GM19351 (cell line): ENCODE measurements around the gene CKMT1A.
A peak's percentile ranks its signal among the peaks of the same experiment; 100 is the strongest.
"Not testable (repeated sequence)": the region's sequence is repeated elsewhere in the genome, so short reads cannot be mapped to it uniquely, and the experiment has no call there.

Experiments
- ATAC-seq: cut with Tn5 transposase; IDR thresholded peaks from one replicate; pipeline ENCODE4 v1.9.1; 2021; ENCODE audit warnings: mild to moderate bottlenecking, moderate library complexity; ENCODE audit not compliant: unreplicated experiment

The CKMT1A gene

GRCh38 chr15:43693148-43694022, at the start of gene CKMT1A:
TSS of gene CKMT1A (plus strand) at chr15:43693859. CDS start at chr15:43694051, 192 bp downstream.
- ATAC-seq = not testable (repeated sequence)

GRCh38 chr15:43648649-43649429, 44.8 kb upstream of the CKMT1A start, which contains the start of gene CATSPER2:
TSS of gene CATSPER2 (minus strand) at chr15:43648844. CDS start at chr15:43648061, 783 bp downstream.
- no peak for ATAC-seq

- not testable (repeated sequence) for ATAC-seq
Measured at GRCh38 chr15:43649430-43649926, 44.2 kb upstream of the CKMT1A start.

- not testable (repeated sequence) for ATAC-seq
Measured at GRCh38 chr15:43659727-43660126, 33.9 kb upstream of the CKMT1A start.

- not testable (repeated sequence) for ATAC-seq
Measured at GRCh38 chr15:43662293-43662692, 31.4 kb upstream of the CKMT1A start.

- ATAC-seq = not testable (repeated sequence)
Measured at GRCh38 chr15:43663333-43663732, 30.3 kb upstream of the CKMT1A start.

- not testable (repeated sequence) for ATAC-seq
Measured at GRCh38 chr15:43666177-43666576, 27.5 kb upstream of the CKMT1A start.

GRCh38 chr15:43674175-43674574, 19.5 kb upstream of the CKMT1A start:
- ATAC-seq = not testable (repeated sequence)

- ATAC-seq = peak; percentile 90
Measured at GRCh38 chr15:43689604-43690301, 3.9 kb upstream of the CKMT1A start.

- ATAC-seq = not testable (repeated sequence)
Measured at GRCh38 chr15:43692679-43693078, 980 bp upstream of the CKMT1A start.

- ATAC-seq = no peak
Measured at GRCh38 chr15:43702174-43702573, 8.5 kb downstream of the CKMT1A start.

GRCh38 chr15:43702701-43703424, 9.2 kb downstream of the CKMT1A start:
- no peak for ATAC-seq

GRCh38 chr15:43710431-43711131, 16.9 kb downstream of the CKMT1A start:
- not testable (repeated sequence) for ATAC-seq

GRCh38 chr15:43723151-43723550, 29.5 kb downstream of the CKMT1A start:
- no peak for ATAC-seq

- not testable (repeated sequence) for ATAC-seq
Measured at GRCh38 chr15:43726306-43726705, 32.6 kb downstream of the CKMT1A start.

- not testable (repeated sequence) for ATAC-seq
Measured at GRCh38 chr15:43728053-43728725, 34.5 kb downstream of the CKMT1A start.

GRCh38 chr15:43735416-43735815, 41.8 kb downstream of the CKMT1A start:
- peak; percentile 31 for ATAC-seq

- ATAC-seq = peak; percentile 70
Measured at GRCh38 chr15:43746245-43746902, 52.7 kb downstream of the CKMT1A start, which contains the start of gene PDIA3. TSS of gene PDIA3 (plus strand) at chr15:43746438. CDS start at chr15:43746540, 102 bp downstream.
